ENCODE measurements around the gene URI1.

DNA sequence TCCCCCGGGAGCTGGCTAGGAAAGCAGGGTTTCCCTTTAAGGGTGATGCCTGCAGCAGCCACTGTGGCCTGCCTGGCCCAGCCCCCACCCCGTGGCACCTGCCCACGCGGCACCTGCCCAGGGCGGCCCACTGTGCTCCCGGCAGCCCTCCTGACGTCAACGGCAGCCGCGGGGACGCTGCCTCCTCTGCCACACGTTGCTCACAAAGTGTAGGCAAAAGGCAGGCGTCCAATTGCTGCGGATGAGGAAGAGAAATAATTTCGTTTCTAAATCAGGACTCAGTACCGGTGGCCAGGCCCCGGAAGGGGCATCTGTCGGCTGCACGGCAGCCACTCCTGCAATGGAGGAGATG is 122.3 kb downstream of the URI1 start:
- TF ChIP-seq, protein P1, sequence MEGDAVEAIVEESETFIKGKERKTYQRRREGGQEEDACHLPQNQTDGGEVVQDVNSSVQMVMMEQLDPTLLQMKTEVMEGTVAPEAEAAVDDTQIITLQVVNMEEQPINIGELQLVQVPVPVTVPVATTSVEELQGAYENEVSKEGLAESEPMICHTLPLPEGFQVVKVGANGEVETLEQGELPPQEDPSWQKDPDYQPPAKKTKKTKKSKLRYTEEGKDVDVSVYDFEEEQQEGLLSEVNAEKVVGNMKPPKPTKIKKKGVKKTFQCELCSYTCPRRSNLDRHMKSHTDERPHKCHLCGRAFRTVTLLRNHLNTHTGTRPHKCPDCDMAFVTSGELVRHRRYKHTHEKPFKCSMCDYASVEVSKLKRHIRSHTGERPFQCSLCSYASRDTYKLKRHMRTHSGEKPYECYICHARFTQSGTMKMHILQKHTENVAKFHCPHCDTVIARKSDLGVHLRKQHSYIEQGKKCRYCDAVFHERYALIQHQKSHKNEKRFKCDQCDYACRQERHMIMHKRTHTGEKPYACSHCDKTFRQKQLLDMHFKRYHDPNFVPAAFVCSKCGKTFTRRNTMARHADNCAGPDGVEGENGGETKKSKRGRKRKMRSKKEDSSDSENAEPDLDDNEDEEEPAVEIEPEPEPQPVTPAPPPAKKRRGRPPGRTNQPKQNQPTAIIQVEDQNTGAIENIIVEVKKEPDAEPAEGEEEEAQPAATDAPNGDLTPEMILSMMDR (IDR thresholded peaks at IDR 0.05 in 8 of 11, conservative IDR thresholded peaks at IDR 0.05 in 3 of 11): no peak
- no peak for TF ChIP-seq POLR2A (IDR thresholded peaks at IDR 0.05)

Data from spleen (tissue), 7 donors.